DOHH2 (cell line): Measurements from ENCODE around the gene TGOLN2.

Experiments used
- CTCF ChIP-seq: fragments of 200-600 bp; sonication (generic); IDR thresholded peaks from one replicate; pipeline ENCODE4 v1.5.1; 2014; ENCODE audit warnings: antibody characterized with exemption, mild to moderate bottlenecking, low read depth, low read length; ENCODE audit not compliant: poor library complexity, severe bottlenecking
- EZH2phosphoT487 ChIP-seq: fragments of 200-600 bp; sonication (generic); IDR thresholded peaks from 2 replicates; pipeline ENCODE4 v1.6.1; 2017; ENCODE audit warnings: borderline replicate concordance, mild to moderate bottlenecking, antibody characterized with exemption, low read length, moderate library complexity, mixed read lengths

GRCh38 chr2:85334928-85335327 lies 7.1 kb upstream of the TGOLN2 start:
- TF ChIP-seq CTCF = no peak
- no peak for TF ChIP-seq EZH2phosphoT487
